ENCODE measurements around the gene FBXL20. TPM values are rescaled to one million over a fixed set of nuclear protein-coding genes. Genes with fewer than 3 reads are reported as not detected.

FBXL20 gene
- total and polyA plus RNA-seq, 2 of the 8 experiments (the other 6 are each of a cell fraction or from before 2014, with no cell fraction given) = 5.5 to 11.0 TPM

DNA sequence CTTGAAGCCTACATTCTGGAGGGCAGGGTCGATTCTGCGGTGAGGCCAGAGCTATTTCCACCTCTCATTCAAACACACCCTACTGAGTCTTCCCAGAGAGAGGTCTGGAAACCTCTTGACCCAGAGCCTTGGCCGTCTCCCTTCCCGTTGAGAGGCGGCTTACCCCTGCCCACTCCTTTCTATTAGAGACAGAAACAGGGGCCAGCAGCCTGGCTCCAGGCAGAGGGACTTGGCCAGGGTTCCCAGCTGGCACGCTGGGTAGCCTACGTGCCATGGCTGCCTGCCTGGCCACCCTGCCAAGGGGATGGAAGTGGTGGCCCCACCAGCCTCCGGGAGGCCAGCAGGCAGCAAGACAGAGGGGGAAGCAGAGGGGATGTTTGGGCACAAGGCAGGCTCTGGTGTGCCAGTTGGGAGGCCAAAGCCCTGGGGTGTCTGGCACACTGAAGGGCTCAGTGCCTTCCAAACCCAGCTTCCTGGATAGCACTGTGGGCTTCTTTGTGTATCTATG is 181.7 kb downstream of the FBXL20 start:
- H2AK5ac ChIP-seq (ENCODE audit: low read depth, low read length) = no peak overlapping the region
- POLR2A ChIA-PET (ENCODE audit: partially characterized antibody) = interaction anchor here (0.9 to 7.8 kb wide), 3 partner anchors 14 to 44 kb away, joined by 3 to 92 read pairs (median 6); partner anchors contain the start of gene RPL19

More for the DNA sequence above, 181.7 kb downstream of the FBXL20 start:
- Histone ChIP-seq H2BK15ac (ENCODE audit: low read length) (no peak overlapping the region), H3K9me3 (ENCODE audit: insufficient read depth in 2 of 2, low read depth in 1 of 2, low read length in 1 of 2) (no peaks in the 10 kb centered on the region), H2BK20ac (ENCODE audit: low read length) (no peak overlapping the region), H3K36me3 (ENCODE audit: control insufficient read depth in 2 of 4, insufficient read depth in 4 of 4, low read length in 3 of 4) (no peaks in the 10 kb centered on the region; a peak in 1 of 8 replicates), H4K5ac (ENCODE audit: insufficient read length, low read depth, low read length) (no peak overlapping the region), H3K23me2 (ENCODE audit: low read depth, low read length) (peaks cover under 1% of the 10 kb centered on the region; the same call in 1 of the 2 replicates), H4K20me1 (replicated peaks in 1 of 2; ENCODE audit: control insufficient read depth in 1 of 2, insufficient read depth in 2 of 2, low read length in 2 of 2) (no peaks in the 10 kb centered on the region), H3K14ac (ENCODE audit: insufficient read length) (no peak overlapping the region), H2AFZ (ENCODE audit: low read length) (no peak overlapping the region), H3K4me2 (ENCODE audit: insufficient read depth in 1 of 2, low read depth in 2 of 2, low read length in 2 of 2) (no peak overlapping the region), H4K91ac (replicated peaks; ENCODE audit: insufficient read length, low read length) (no peak overlapping the region), H3K18ac (ENCODE audit: extremely low read depth, low read length) (no peak overlapping the region), H3K4ac (replicated peaks; ENCODE audit: insufficient read length, low read depth, low read length) (no peak overlapping the region), H4K8ac (ENCODE audit: extremely low read depth, insufficient read depth, low read length) (peak overlapping the region; percentile 32; the same call in 1 of the 2 replicates), H3K56ac (replicated peaks; ENCODE audit: insufficient read length, low read depth, low read length) (no peak overlapping the region), H2BK5ac (ENCODE audit: low read depth, low read length) (no peak overlapping the region), H3K79me1 (ENCODE audit: low read depth, low read length) (no peaks in the 10 kb centered on the region), H3K79me2 (ENCODE audit: control insufficient read depth in 1 of 2, insufficient read depth in 2 of 2, low read length in 2 of 2) (no peaks in the 10 kb centered on the region), H3K4me1 (replicated peaks in 1 of 4; ENCODE audit: control insufficient read depth in 3 of 4, insufficient read depth in 4 of 4, low read length in 3 of 4) (peaks cover 0 to 15% (median 9%) of the 10 kb centered on the region in 4 experiments; a peak in 5 of 7 replicates), H2BK120ac (replicated peaks; ENCODE audit: low read depth, low read length) (no peak overlapping the region), H3K9ac (replicated peaks in 1 of 4; ENCODE audit: extremely low read depth in 1 of 4, low read depth in 3 of 4, low read length in 3 of 4) (no peak overlapping the region), H3K27me3 (replicated peaks in 1 of 4; ENCODE audit: control insufficient read depth in 3 of 4, extremely low read depth in 1 of 4, insufficient read depth in 3 of 4, low read length in 3 of 4) (peaks cover 6 to 35% (median 27%) of the 10 kb centered on the region in 4 experiments), H3K23ac (ENCODE audit: insufficient read length) (no peak overlapping the region), H3K27ac (ENCODE audit: low read depth, low read length) (no peak overlapping the region), H2BK12ac (ENCODE audit: low read depth, low read length) (no peak overlapping the region), H3K4me3 (ENCODE audit: extremely low read depth in 1 of 4, insufficient read depth in 2 of 4, low read depth in 3 of 4, low read length in 4 of 4) (no peak overlapping the region)
- TF ChIP-seq CTBP2 (IDR thresholded peaks at IDR 0.05; ENCODE audit: borderline replicate concordance, insufficient read depth, insufficient read length, low read length) = no peak
- TF ChIP-seq BACH1 (IDR thresholded peaks at IDR 0.05; ENCODE audit: low read length) = no peak
- TF ChIP-seq NANOG (IDR thresholded peaks at IDR 0.05; ENCODE audit: insufficient read depth, low read depth, low read length, poor library complexity, severe bottlenecking) = no peak
- TF ChIP-seq SIX5 (IDR thresholded peaks at IDR 0.05; ENCODE audit: low read depth, low read length) = no peak
- no peak for TF ChIP-seq SRF (IDR thresholded peaks at IDR 0.05; ENCODE audit: low read depth, low read length)
- no peak for TF ChIP-seq EZH2 (IDR thresholded peaks at IDR 0.05; ENCODE audit: low read depth, low read length, severe bottlenecking)
- TF ChIP-seq TCF12 (IDR thresholded peaks at IDR 0.05; ENCODE audit: low read depth, low read length) = no peak
- TF ChIP-seq RAD21 (IDR thresholded peaks at IDR 0.05 in 1 of 2, conservative IDR thresholded peaks at IDR 0.05 in 1 of 2; ENCODE audit: low read depth in 2 of 2, low read length in 2 of 2) = no peak
- DNase-seq (ENCODE audit: low read depth in 1 of 2, low spot score in 2 of 2) = no peak
- 91% methylated on average over 8 of the region's 8 CpGs; no CpG with 5 or more reads in 1 of the 2 experiments for WGBS, 2 experiments (ENCODE audit: extremely low coverage in 1 of 2, insufficient coverage in 1 of 2, insufficient read length in 1 of 2, insufficient replicate concordance in 2 of 2, low coverage in 1 of 2, low lambda C conversion rate in 2 of 2, missing lambda C conversion rate in 1 of 2)
- CTCF ChIA-PET (ENCODE audit: partially characterized antibody) = interaction anchor here (1.5 to 24.1 kb wide), 4 partner anchors 9 to 54 kb away, joined by 3 to 982 read pairs (median 18); partner anchors contain the start of gene ARL5C
- FAIRE-seq = no peak

All from H1 (cell line).